GM18907 (cell line): Measurements from ENCODE around the gene NBPF6.
"Not testable (repeated sequence)": the region's sequence is repeated elsewhere in the genome, so short reads cannot be mapped to it uniquely, and the experiment has no call there.

Experiments
- ATAC-seq: cut with Tn5 transposase; IDR thresholded peaks from one replicate; pipeline ENCODE4 v1.9.1; 2021; ENCODE audit warnings: mild to moderate bottlenecking, moderate library complexity; ENCODE audit not compliant: unreplicated experiment

NBPF6 gene, protein sequence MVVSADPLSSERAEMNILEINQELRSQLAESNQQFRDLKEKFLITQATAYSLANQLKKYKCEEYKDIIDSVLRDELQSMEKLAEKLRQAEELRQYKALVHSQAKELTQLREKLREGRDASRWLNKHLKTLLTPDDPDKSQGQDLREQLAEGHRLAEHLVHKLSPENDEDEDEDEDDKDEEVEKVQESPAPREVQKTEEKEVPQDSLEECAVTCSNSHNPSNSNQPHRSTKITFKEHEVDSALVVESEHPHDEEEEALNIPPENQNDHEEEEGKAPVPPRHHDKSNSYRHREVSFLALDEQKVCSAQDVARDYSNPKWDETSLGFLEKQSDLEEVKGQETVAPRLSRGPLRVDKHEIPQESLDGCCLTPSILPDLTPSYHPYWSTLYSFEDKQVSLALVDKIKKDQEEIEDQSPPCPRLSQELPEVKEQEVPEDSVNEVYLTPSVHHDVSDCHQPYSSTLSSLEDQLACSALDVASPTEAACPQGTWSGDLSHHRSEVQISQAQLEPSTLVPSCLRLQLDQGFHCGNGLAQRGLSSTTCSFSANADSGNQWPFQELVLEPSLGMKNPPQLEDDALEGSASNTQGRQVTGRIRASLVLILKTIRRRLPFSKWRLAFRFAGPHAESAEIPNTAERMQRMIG

GRCh38 chr1:108450043-108450442 lies at the start of gene NBPF6:
Gene NBPF6, plus strand, starts transcription at chr1:108450343. Its CDS starts 259 bp downstream, at chr1:108450602.
- not testable (repeated sequence) for ATAC-seq

DNA sequence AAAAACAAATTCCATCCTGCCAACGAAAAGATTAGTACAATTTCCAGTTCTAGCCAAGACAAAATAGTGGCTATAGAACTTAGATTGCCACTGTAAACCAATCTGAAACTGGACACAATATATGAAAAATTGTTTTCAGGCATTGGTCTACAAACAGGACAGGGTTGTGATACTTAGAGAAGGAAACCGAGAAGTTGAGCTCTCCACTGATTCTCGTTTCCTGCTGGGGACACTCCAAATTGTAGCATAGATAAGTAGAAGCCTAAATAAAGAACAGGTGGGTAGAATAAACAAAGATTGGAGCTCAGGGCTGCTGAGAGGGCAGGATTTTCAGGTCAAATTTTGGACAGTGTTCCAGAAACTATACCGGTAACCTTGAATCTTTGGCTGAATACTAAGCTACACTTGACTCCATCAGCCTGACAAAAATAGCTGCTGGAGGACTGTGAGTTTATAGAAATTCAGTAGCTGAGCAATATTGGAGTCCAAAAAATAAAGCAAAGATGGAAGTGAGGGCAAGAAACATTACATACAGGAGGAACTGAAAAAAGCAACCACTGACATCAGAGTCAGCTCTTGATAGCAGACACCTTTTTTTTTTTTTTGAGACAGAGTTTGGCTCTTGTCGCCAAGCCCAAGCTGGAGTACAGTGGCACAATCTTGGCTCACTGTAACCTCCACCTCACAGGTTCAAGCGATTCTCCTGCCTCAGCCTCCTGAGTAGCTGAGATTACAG lies 38.9 kb upstream of the NBPF6 start:
- not testable (repeated sequence) for ATAC-seq

GRCh38 chr1:108420129-108420528 lies 30.0 kb upstream of the NBPF6 start:
- ATAC-seq, result not testable (repeated sequence)

DNA sequence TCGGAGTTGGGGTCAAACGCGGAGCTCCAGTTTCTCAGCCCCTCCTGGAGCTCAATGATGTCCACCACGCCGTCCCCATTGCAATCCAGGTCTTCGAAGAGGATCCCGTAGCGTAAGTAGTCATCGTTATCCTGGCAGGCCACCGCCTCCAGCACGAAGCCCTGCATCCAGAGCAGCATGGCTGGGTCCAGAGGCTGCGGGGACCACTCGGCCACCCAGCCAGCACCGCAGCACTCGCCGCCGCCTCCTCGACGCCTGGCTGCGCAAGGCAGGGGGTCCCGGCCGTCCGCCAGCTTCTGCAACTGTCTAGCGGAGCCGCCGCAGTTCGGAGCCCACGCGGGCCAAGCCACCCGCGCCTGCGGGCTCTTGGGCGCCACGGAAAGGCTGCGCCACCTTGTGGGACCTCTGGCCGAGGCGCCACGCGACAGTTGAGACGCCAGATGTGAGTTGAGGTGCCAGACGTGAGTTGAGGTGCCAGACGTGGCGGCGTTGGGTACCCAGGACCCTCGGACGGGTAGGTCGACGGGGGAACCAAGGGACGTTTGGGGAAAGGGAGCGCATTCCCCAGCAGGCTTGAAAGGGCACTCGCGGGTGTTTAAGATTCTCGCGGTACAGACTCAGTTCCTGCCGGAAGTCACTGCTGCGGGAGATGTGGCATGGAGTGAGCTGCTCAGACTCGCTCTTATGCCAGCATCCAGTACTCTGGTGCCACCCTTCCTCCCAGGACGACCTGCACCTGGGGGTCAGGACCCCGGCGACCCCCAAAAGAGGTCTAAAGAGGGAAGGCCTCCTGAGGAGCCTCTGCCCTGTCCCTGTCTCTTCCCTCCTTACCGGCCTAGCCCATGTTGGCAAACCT lies 28.9 kb upstream of the NBPF6 start:
- not testable (repeated sequence) for ATAC-seq

DNA sequence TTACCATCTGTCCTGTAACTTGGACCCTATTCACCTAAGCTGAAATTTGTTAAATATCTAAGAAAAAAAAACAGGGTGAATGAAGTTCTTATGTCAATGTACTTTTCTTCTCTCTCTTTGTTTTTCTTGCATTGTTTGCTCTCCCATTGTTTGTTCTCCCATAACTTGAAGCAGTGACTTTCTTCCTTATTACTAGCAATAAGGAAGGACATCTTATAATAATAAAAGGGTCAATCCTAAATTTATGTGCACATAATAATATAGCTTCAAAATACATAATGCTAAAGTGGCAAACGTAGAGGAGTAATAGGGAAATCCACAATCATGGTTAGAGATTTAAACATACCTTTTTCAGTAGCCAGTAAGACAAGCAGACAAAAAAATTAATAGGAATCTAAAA lies 23.3 kb upstream of the NBPF6 start:
- ATAC-seq, result not testable (repeated sequence)

DNA sequence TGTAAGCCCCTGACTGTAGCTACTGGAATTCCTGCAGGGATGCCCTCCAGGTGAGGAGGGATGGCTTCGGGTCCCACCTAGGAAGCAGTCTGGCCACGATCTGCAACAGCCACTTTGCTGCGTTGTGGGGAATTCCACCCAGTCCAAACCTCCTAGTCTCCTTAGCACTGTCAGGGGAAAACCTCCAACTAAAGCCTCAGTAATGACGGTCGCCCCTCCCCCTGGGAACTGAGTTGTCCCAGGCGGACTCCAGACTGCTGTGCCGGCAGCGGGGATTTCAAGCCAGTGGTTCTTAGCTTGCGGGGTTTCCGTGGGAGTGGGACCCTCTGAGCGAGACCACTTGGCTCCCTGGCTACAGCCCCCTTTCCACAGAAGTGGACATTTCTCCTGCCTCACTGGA lies 18.1 kb upstream of the NBPF6 start:
- not testable (repeated sequence) for ATAC-seq

DNA sequence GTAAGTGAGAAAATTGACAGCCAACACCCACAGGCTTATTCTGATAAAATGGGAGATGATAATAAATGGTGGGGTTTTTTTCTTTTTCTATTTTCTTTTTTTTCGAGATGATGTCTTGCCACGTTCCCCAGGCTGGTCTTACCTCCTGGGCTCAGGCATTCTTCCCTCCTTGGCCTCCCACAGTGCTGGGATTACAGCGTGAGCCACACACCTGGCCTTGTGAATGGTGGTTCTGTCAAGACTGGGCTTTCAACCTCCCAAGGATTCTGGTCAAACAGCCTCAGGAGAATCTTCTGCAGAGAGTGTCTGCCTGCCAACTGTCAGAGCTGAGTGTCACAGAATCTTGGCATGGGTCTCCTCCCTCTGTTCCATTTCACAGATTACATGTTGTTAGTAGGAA lies 16.7 kb upstream of the NBPF6 start:
- ATAC-seq, result not testable (repeated sequence)

GRCh38 chr1:108438536-108438935 lies 11.6 kb upstream of the NBPF6 start:
- peak; percentile 91 for ATAC-seq

DNA sequence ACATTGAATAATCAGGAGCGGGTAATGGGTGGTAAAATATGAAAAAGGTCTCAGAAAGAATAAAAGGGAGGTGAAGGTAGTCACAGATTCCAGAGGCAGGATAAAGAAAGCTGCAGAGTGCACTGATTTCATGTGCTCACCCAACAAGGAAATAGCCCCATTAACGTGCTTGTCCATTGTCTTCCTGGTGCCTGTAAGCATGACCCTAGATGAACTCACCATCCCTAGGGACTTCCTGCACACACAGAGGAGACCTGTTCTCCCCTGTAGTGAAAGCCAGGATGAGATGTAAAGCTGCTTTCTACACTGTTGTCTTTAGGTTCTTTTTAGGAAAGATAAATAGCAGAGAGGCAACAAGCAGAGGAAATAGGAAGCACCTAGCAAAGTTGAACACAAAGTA lies 4.4 kb downstream of the NBPF6 start:
- ATAC-seq, result not testable (repeated sequence)

DNA sequence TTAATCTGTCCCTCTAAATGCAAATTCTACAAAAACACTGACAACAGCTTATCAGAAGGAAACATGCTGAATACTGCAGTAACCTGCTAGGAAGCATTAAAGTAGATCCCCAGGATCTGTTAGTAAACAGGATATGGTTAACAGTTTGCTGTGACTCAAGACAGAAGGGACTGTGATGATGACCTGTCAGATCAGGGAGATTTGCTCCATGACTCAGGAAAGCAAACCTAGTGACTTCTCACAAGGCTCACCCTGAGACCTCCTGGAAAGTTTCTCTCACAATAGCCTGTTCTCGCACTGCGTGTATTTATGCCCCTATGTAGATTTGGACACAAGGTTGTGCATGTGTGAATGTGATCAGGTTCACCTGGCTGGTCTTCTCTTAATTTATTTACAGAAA lies 8.5 kb downstream of the NBPF6 start:
- not testable (repeated sequence) for ATAC-seq

- not testable (repeated sequence) for ATAC-seq
Observed at GRCh38 chr1:108461758-108462157, 11.6 kb downstream of the NBPF6 start.

DNA sequence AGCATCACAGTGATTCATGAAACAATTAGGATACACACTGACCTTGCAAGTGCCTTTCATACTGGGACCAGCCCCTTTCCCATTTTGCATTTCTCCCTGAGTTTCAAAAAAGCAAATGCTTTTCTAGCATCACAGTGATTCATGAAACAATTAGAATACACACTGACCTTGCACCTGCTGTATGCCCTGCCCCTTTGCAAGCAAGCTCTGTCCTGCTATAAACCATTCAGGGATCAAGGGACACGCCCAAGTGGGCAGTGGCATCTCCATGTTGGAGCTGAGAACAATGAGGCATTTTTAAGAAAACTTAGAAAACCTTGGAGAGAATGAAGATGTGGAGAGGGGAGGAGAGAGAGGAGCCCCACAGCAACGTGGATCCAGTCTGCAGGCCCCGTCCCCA lies 13.8 kb downstream of the NBPF6 start:
- not testable (repeated sequence) for ATAC-seq

GRCh38 chr1:108466166-108466565 lies 16.0 kb downstream of the NBPF6 start:
- ATAC-seq, result not testable (repeated sequence)

- not testable (repeated sequence) for ATAC-seq
Observed at GRCh38 chr1:108467155-108467554, 17.0 kb downstream of the NBPF6 start.

GRCh38 chr1:108470750-108471149 lies 20.6 kb downstream of the NBPF6 start:
- not testable (repeated sequence) for ATAC-seq

DNA sequence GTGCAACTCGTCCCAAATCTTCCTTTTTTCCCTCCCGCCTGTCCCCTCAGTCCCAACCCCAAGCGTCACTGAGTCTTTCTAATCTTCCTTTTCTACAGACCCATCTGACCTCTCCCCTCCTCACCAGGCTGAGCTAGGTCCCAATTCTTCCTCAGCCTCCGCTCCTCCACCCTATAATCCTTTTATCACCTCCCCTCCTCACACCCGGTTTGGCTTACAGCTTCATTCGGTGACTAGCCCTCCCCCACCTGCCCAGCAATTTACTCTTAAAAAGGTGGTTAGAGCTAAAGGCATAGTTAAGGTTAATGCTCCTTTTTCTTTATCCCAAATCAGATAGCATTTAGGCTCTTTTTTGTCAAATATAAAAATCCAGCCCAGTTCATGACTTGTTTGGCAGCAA lies 24.4 kb downstream of the NBPF6 start:
- not testable (repeated sequence) for ATAC-seq

DNA sequence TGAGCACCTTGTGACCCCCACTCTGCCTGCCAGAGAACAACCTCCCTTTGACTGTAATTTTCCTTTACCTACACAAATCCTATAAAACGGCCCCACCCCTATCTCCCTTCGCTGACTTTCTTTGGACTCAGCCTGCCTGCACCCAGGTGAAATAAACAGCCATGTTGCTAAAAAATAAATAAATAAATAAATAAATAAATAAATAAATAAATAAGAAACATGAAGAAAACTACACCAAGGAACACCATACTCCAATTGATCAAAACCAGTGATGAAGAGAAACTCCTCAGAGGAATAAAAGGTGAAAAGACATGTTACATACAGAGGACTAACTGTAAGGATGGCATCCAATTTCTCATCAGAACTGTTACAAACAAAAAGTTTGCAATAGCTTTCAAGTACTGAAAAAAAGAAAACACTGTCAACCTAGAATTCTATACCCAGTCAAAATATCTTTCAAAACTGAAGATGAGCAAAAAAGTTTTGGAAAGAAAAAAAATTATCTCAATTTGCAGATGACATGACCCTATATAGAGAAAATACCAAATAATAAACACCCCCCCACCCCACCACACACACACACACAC lies 28.4 kb downstream of the NBPF6 start:
- no peak for ATAC-seq

DNA sequence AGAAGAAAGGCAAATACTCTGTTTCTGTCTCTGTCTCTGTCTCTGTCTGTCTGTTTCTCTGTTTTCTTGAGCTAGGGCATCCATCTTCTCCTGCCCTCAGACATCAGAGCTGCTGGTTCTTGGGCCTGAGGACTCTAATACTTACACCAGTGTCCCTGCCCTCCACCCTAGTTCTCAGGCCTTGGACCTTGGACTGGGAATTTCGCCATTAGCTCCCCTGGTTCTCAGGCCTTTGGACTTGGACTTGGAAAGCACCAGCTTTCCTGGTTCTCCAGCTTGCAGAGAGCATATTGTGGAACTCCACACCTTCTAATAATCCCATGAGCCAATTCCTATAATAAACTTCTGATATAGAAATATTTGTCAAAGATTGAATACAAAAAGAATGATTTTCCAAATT lies 32.6 kb downstream of the NBPF6 start:
- no peak for ATAC-seq

- not testable (repeated sequence) for ATAC-seq
Observed at GRCh38 chr1:108485990-108486389, 35.8 kb downstream of the NBPF6 start.

- not testable (repeated sequence) for ATAC-seq
Observed at GRCh38 chr1:108486707-108487106, 36.6 kb downstream of the NBPF6 start.
